GM21390 (cell line): Measurements from ENCODE around the gene HECTD3.
A peak's percentile ranks its signal among the peaks of the same experiment; 100 is the strongest.

ENCODE experiments used
- ATAC-seq: cut with Tn5 transposase; IDR thresholded peaks from one replicate; pipeline ENCODE4 v1.9.1; 2021; ENCODE audit not compliant: unreplicated experiment

HECTD3 gene

DNA sequence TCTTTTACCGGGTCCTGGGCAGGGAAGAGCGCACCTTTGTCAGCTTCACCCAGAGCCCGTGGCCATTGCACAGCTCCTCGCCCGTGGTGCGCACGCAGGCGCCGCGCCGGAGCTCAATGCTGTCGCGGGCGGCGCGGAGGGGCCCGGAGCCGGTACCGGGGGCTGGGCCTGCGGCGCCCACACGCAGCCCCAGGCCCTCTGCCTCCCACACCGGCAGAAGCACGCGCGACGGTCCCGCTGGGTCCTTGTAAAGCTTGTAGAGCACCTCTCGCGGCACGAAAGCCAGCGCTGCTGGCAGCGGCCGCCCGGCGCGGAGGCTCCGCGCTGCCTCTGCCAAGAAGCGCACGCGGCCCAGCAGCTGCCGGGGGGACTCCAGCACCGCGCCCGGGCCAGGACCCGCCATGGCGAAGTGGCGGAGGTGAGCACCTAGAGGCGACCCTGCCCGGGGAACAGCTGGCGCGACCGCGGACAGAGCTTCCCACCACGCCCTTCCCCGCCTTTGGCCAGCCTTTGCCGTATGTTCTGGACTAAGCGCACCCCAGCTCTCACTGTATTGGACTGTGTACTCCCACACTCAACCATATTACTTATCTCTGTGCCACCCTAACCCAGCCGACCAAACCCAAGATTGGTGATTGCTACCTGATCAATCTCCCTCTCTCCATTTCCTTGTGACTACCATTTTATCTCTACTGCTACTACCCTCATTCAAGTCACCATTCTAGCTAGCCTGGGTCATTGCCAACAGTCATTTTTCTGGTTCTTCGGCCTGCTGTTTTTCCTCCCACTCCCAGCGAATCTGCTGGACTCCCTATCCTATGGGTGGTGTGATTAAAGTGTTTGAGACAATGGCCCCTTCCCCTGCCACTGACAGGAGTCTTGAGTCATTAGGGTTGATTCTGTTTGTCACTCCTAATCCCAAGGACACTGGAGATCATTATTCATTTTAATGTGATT is at the start of gene HECTD3:
Gene HECTD3, minus strand, starts transcription at position 470 of the 957 bp plus-strand sequence. Its CDS starts 67 bp downstream, at position 403.
- peak; percentile 58 for ATAC-seq

DNA sequence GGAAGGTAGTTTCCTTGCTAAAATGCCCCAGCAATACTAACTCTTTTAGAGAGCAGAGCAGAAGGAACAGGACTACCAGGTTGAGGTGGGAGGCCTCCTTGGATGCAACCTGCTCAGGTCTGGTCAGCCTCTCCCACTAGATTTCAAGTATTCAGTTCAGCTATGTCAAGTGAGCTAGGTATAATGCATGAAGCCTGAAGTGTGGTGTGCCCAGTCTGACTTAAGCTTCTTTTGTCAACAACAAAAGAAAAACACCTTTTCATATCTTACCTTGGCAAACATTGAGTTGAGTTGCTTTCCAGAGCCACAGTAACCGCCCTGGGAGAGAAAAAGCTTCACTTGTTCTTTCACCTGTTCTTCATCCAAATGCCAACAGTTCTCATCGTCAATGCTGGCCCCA is 48.7 kb upstream of the HECTD3 start:
- no peak for ATAC-seq

DNA sequence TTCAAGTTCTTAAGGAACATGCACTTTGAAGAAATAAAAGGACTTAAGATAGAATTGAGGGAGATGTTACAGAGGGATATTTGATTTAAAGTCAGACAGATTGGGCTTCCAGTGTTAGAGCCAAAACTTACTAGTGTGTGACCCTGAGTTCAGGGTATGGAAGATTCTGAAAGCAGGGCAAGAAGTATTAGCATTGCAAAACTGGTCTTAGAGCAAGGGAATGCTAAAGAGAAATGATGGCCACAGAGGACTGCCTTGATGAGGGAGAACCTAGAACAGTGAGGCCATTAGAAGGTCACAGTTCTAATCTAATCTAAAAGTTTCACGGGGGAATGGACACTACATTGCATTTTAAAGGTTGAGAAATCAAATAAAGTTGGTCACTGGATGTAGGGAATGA is 46.4 kb upstream of the HECTD3 start:
- no peak for ATAC-seq

DNA sequence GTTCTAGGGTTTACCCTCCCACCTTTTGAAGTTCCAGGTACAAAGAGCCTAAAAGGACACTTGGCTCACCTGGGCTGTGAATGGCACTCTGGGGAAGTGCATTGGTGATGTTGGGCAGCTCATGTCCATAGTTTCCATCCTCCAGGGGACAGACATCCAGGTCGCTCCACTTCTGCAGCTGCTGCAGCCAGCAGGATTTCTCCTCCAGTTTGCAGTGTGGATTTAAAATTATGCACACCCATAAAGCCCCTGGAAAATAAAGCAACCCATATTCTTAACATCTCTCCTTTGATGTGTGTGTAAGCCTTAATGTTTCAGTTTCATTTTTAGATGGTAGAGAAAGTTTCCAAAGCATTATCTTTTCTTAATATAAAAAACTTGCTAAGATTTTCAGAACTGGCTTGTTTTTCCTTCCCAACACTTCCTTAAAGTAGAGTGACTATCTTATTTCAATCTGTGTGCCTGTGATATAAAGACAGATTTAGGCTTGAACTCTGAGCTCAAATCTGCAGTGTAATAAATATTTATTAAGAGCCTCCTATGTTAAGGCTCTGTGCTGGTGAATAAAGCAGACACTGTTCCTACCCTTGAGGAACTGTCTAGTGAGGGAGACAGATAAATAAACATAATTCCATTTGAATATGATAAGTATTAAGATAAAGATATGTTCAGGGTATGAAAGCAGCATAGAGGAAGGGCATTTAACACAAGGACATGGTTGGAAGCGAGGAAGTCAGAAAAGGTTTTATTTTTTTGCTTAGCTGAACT is 40.1 kb upstream of the HECTD3 start:
- no peak for ATAC-seq

DNA sequence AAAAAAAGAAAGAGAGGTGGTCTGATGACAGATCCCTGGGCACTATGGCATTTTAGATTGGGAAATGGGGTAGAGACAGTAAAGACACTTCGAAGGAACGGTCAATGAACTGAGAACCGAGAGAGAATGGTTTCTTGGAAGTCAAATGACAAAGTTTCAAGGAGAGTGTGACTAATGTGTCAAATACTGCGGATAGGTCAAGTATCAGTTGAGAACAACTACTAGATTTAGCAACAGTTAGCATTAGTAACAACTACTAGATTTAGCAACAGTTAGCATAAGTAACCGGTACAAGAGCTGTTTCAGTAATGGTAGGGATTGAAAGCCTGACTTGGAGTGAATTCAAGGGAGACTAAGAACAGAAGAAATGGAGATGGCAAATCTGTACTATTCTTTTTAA is 35.9 kb upstream of the HECTD3 start:
- ATAC-seq = no peak

DNA sequence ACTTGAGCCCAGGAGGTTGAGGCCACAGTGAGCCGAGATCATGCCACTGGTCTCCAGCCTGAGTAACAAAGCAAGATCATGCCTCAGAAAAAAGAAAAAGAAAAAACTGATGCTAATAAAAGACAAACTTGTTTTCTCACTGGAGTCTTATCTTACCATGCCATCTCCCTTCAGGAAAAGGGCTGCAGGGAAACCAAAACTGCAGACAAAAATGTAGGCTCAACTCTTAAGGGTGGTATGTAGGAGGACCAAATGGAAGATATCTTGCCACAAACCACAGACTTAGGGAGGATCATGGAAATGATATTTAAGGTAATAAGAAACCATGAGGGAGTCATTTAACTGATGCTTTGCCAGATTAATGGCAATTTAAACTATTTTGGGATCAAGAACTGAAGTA is 33.8 kb upstream of the HECTD3 start:
- ATAC-seq = no peak

DNA sequence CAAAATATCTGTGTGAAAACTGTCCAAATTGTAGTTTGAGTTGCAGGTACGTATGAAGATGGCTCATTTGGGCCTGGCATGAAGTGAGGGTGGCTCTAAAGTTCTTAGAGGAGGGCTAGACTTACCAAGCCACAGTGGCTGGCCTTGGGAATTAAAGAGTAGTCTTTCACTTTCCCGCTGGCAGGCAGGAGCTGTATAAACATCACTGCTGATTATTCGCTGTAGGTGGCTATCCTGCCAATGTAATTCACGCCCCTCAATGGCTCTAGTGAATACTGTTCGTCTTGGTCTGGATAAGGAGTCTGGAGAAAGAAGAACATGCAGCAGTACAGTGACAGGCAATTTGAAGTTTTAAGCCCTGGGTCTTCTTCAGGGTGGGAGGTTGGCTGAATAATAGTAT is 32.0 kb upstream of the HECTD3 start:
- ATAC-seq = no peak

DNA sequence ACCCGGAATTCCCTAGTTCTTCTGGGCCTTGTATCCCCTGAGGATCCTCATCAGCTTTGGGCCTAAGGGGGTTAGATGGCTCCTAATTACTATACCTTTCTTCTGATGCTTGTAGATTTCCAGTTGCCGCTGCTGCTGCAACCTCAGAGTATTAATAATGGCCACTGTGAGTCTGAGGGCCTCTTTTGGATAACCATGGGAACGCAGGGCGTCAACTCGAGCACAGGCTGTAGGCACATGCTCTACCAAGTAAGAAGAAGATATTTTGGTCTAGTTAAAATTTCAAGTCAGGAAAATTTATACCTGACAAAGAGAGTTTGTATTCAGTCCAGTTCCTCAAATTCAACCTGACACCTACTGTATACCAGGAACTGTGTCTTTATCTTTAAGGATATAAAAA is 29.2 kb upstream of the HECTD3 start:
- no peak for ATAC-seq

DNA sequence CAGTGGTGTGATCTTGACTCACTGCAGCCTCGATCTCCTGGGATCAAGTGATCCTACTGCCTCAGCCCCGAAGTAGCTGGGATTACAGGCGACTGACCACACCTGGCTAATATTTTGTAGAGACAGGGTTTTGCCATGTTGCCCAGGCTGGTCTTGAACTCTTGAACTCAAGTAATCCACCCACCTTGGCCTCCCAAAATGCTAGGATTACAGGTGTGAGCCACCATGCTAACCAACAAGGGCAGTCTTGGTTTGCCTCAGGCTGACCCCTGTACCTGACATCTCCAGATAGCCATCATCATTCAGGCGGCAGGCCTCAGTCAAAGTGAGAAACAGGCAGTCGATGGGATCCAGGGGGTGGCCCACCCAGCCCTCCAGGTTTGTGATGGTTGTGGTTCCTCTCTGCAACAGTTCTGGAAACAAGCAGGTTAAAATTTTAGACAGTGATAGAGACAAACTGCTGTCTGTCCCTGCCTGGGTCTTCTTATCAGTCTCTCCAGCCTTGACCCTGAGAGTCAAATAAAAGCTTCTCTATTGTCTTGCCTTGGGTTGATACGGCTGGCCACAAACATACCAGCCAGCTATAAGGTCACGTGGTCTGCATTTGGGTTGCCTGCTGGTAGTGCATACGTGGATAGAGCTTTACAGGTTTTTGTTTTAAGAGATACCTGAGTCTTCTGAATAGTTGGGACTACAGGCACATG is 27.7 kb upstream of the HECTD3 start:
- no peak for ATAC-seq

DNA sequence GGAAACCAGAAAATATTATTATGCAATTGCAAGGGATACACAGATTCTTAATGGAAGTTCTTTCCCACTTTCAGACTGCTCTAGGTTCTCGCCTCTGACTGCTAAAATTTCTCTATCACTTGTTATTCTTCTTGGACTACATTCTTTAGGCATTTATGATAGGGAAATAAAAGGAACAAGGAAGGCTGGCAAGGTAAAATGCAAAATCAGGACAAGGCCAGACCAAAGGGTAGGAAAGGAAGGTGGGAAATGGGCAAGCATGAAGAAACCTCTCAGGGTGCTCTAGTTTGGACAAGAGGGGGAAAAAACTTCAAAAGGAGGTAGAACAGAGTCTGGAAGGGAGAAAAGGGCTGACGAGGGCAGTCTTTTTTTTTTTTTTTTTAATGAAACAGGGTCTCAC is 27.1 kb upstream of the HECTD3 start:
- no peak for ATAC-seq

DNA sequence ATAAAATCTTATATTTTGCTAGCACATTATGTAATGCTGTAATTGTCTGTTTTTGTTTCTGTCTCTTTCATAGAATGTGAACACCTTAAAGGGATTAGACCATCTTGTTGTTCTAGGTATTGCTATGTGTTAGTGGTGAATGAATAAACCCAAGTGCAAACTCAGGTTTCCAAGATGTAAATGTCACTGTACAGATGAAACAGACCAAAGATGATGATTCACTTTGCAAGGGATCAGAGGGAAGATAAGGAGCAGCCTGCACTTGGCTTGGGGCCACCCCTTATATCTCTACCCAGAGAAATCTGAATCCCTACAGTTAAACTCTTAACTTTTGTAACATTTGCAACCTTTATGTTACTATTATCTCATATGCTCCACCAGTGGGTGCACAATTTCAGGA is 26.3 kb upstream of the HECTD3 start:
- no peak for ATAC-seq

DNA sequence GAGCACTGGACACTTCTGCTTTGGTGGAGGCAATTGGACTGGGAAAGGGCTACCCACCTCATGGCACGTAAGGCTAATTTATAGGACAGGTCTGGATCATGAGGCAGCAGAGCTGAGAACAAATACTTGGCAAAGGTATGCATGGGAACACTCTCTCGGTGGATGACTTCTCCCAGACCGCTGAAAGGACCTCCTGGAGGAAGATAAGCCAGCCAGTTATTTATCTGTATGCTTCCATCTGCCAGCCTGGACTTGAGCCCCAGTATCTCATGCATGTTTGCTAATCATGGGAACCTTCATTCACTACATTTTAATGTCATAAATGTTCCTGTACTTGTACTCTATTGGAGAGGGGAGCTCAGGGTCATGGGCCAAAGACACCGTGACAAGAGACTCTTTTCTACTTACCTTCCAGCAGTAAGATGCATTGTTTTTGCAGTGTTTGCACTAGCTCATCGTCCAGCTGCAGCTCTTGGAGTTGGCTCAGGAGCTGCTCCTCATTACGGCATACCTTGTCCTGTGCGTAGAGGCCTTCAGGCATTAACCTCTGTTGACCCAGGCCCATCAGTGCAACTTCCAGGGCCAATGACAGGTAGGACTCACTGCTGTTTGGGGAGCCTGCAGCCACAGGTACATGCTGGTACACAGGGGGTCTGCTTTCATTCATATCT is 24.6 kb upstream of the HECTD3 start:
- ATAC-seq = no peak

DNA sequence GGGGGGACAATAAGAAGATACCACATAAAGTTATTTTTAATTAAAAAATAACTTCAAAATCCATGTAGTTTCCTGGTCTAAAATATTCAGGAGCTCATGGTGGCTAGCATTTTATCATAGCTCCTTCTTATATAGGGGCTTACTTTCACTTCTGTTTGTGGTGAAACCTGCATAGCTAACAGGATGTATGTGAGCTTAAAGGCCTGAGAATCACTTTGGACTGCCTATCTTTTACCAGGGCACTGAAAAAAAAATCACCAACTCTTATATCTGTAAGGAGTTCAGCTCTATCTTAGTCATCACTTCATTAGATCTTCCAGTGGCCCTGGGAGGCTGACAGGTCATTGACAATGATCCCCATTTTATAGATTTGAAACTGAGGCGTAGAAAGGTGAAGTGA is 22.2 kb upstream of the HECTD3 start:
- ATAC-seq = no peak

DNA sequence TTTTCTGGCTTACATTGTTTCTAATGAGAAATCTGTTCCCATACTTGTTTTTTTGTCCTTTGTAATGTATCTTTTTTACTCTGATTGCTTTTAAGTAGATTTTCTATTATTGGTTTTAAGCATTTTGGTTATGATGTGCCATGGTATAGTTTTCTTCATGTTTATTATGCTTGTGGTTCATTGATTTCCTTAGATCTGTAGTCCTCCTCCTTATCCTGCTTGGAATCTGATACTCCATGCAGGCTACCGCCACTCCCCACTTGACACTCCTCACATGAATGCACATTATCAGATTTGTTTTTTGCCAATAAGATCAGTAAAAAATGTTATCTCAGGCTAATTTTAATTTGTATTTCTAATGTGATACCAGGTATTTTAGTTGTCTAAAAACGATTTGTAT is 21.7 kb upstream of the HECTD3 start:
- no peak for ATAC-seq

DNA sequence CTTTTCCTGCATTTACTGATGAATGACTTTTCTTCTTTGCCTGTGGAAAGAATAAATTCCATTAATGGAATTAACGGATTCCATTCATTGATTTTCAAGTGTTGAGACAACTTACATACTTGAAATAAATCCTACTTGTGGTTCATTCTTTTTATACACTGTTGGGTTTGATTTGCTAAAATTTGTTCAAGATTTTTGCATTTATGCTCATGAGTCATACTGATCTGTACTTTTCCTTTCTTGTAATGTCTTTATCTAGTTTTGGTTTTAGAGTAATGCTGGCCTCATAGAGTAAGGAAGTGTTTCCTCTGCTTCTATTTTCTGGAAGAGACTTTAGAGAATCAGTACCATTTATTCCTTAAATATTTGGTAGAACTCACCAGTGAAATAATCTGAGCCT is 15.3 kb upstream of the HECTD3 start:
- no peak for ATAC-seq

DNA sequence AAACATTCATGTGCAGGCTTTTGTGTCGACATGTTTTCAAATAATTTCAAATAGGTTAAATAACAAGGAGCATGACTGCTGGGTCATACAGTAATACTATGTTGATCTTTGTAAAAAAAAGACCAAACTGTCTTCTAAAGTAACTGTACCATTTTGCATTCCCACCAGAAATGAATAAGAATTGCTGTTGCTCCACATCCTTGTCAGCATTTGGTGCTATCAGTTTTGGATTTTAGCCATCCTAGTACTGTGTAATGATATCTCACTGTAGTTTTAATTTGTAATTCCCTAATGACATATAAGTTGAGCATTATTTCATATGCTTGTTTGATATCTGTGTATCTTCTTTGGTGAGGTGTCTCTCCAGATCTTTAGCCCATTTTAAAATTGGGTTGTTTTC is 12.5 kb upstream of the HECTD3 start:
- ATAC-seq = no peak

DNA sequence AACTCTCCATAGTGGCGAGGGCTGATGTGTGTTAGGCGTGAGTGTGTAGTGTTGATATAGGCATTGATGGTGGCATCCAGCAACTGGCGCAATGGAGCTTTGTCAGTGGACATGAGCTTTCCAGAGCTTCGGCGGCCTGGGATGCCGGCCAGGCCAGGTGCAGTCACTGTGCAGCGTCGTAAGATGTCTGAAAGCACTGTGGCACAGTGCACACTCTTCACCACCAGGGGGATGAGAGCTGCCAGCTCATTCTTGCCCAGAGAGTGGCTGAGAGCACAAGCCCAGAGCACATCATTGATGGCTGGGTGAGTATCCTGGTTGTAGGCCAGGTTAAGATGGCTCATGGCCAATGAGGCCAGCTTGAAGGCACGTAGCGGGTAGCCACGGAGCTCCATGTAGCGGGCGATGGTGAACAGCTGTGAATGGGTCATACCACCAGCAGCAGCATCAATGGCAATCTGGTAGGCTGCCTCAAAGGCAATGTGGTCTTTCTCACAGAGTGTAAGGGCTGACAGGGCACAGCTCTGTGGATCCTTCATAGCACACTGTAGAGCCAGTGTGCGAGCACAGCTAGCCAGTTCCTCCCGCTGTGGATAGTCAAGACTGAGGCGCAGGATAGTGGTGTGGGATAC is 7.6 kb upstream of the HECTD3 start:
- ATAC-seq = peak; percentile 76

DNA sequence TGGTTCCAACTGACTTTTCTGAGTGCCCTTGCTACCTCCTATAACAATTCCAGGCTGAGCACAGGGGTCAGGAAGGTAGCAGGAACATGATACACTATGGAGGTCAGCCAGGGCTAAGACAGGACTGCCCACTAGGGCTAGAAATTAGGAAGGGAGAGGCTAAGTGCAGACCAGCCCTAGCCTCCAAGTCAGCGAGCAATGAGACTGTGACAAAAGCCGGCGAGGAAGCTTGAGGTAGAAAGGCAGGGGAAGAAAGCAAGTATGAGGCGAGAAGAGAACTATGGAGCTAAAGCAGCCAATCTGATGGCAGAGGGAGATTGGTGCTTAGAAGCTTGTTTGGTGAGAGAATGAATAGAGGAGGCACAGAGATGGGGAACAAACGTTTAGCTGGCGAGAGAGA is 5.6 kb upstream of the HECTD3 start:
- ATAC-seq = no peak

DNA sequence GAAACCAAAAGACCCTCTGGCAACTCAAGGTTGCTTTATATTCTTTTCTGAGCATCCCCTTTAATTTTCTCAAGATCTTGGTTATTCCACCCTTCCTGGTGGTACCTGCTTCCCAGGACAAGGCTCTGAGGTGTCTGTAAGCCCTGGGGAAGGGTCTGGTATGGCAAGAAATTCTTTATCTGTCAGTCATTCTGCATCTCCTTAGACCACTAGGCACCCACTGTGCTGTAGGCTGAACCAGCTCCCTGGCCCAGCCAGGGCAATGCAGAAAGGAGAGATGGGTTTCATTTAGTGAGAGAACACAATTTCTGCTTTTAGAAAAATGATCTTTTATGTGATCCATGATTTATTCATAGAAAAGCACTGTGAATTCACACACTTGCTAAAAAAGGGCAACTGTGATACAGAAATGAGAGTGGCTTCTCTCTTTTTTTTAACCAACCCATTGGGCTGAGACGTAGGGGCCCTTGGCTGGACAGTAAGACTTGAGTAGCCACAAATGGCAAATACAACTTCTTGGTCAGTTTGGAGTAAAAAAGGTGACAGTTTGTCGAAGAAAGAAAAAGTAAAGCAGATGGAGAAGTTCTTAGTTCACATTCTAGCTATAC is 5.1 kb upstream of the HECTD3 start:
- no peak for ATAC-seq

DNA sequence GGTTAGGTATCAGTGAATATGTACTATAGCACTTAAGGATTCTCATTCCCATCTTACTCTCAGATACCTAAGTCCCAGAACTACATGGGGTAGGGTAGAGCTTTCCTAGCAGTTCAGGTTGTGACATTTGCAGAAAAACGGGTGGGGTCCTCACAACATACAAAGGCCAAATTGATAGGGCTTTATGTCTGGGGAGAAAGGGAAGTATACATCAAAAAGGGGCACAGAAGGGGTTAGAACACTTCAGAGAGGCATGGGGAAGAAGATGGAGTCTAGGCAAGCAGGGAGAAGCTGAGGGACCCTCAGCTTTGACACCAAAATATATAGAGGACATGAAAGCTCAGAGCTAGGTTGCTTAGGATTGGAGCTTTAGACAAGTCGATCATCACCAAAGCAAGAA is 4.6 kb upstream of the HECTD3 start:
- ATAC-seq = no peak
